HG03521 (cell line): ENCODE measurements around the gene L3HYPDH.
A peak's percentile ranks its signal among the peaks of the same experiment; 100 is the strongest.

ENCODE experiments used
- ATAC-seq: cut with Tn5 transposase; IDR thresholded peaks from one replicate; pipeline ENCODE4 v1.9.1; 2021; ENCODE audit warnings: mild to moderate bottlenecking, moderate library complexity; ENCODE audit not compliant: unreplicated experiment

Gene L3HYPDH

DNA sequence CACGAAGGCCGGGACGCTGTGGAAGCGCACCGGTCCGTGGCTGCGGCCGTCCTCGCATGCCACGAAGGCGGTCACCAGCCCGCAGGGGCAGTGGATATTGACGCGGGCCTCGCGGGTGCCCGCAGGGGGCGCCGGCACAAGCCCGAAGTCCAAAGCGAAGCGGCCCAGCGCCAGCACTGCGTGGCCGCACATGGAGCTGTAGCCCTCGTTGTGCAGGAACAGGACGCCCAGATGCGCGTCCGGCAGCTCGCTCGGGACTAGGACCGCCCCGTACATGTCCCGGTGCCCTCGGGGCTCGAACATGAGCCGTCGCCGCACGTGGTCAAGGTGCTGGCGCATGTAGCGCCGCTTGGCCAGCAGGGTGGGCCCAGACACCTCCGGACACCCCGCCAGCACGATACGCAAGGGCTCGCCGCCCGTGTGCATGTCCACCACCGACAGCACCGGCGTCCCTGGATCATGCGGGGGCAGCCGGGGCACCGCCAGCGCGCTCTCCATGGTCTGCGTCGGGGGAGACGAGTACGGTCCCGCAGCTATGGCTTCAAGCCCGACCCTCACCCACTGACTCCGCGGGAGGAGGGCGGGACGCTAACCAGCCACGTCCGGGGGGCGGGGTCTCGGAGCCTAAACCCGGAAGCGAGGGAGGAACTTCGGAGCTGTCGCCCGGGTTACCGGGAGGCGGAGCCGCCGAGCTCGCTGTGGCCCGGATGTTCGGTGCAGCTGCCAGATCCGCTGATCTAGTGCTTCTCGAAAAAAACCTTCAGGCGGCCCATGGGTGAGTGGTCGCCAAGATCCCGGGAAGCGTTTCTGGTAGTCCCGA lies at the start of gene L3HYPDH, which contains the start of gene JKAMP:
Gene L3HYPDH, minus strand, starts transcription at position 590 of the 820 bp plus-strand sequence. Its CDS starts 92 bp downstream, at position 498.
Gene JKAMP, plus strand, starts transcription at position 699 of the 820 bp plus-strand sequence. Its CDS starts 73 bp downstream, at position 772.
- peak; percentile 83 for ATAC-seq

- no peak for ATAC-seq
Measured at GRCh38 chr14:59532419-59532818, 48.2 kb upstream of the L3HYPDH start.

DNA sequence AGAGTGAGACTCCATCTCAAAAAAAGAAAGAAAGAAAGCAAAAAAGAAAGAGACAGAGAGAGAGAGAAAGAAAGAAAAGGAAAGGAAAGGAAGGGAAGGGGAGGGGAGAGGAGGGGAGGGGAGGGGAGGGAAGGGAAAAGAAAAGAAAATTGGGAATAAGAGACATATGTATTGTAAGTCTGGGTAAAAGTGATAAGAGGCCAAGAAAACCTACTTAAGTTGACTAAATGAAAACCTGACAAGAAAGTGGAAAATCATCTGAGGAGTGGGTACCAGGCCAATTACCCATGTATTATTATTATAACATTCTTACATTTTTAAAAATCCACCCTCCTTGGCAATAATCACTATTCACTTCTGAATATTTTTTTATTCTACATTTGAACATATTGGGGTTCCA lies 46.1 kb upstream of the L3HYPDH start:
- ATAC-seq = no peak

- no peak for ATAC-seq
Measured at GRCh38 chr14:59529189-59529588, 45.0 kb upstream of the L3HYPDH start.

DNA sequence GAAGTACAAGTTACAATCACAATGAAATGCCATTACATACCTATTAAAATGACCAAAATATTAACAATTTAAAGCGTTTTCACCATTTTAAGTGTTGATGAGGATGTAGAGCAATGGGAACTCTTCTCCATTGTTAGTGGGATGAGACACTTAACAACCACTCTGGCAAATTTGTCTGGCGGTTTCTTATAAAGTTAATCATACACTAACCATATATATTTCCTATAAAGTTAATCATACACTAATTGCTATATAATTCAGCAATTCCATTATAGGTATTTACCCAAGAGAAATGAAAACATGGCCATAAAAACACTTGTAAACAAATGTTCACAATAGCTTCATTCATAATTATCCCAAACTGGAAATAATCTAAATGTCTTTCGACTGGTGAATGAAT lies 36.0 kb upstream of the L3HYPDH start:
- ATAC-seq = no peak

DNA sequence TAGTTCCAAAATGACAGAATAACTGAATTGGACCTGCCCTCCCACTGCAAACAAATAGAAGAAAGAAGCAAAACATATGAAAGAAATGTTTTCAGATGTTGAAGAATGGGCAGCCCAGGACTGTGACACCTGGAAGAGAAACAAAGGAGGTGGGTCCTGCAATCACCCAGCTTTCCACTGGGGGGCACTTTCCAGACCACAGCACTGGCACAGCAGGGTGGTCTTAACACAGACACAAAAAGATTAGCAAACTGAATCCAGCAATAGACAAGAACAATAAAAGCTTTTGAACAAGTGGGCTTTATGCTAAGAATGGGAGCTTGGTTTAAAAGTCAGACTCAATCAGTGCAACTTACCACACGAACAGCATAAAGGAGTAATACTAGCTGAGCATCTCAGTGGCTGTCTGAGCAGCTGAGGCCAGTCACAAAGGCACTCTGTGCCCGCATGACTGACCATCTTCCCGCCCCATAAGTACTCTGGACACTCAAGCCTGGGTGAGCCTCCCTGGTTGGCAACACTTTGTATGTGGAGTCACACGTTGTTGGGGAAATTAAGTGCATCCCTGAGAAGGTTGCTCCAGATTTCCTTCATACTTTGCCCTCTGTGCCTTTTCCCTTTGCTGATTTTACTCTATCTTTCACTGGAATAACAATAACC lies 27.8 kb upstream of the L3HYPDH start:
- no peak for ATAC-seq

- no peak for ATAC-seq
Measured at GRCh38 chr14:59510966-59511365, 26.8 kb upstream of the L3HYPDH start.

DNA sequence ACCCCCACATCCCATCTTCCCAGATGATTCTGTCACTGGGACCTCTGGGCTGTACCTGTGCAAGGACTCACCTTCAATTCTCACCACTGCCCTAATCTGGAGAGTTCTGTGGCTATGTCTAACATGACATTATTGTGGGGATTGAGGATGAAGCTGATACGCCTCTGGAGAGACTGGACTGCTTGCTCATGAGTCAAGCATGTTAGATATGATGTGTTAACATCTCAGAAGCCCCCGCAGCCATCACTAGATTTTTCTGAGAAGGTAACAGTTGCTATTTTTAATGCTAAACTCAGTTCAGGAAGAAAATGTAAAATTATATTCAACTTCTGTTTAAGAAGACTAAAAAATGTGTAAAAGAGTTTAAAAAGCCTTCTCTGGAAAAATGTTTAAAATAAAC lies 25.8 kb upstream of the L3HYPDH start:
- no peak for ATAC-seq

GRCh38 chr14:59509101-59509500 lies 24.9 kb upstream of the L3HYPDH start:
- no peak for ATAC-seq

- ATAC-seq = no peak
Measured at GRCh38 chr14:59507752-59508103, 23.5 kb upstream of the L3HYPDH start.

GRCh38 chr14:59507063-59507751 lies 23.0 kb upstream of the L3HYPDH start:
- peak; percentile 77 for ATAC-seq

GRCh38 chr14:59503256-59503655 lies 19.0 kb upstream of the L3HYPDH start:
- no peak for ATAC-seq

- ATAC-seq = no peak
Measured at GRCh38 chr14:59500732-59501131, 16.5 kb upstream of the L3HYPDH start.

DNA sequence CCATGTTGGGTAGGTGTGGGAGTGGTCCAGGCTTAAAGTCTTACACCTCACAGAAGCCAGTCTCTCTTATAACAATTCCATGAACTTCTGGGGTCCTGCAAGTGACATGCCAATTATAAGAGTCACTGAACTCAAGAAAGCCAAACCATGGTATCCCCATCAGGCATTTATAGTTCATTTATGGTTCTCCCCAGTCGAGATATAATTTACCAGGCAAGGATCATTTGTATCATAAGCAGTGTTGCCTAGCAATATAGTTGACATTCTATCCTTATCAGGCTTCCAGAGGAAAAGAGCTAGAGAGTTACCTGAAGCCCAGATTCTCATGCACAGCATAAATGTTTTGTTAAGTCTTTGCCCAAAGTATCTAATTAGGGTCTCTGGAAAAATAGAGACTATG lies 8.2 kb upstream of the L3HYPDH start:
- ATAC-seq = no peak

GRCh38 chr14:59490756-59491155 lies 6.5 kb upstream of the L3HYPDH start:
- no peak for ATAC-seq

DNA sequence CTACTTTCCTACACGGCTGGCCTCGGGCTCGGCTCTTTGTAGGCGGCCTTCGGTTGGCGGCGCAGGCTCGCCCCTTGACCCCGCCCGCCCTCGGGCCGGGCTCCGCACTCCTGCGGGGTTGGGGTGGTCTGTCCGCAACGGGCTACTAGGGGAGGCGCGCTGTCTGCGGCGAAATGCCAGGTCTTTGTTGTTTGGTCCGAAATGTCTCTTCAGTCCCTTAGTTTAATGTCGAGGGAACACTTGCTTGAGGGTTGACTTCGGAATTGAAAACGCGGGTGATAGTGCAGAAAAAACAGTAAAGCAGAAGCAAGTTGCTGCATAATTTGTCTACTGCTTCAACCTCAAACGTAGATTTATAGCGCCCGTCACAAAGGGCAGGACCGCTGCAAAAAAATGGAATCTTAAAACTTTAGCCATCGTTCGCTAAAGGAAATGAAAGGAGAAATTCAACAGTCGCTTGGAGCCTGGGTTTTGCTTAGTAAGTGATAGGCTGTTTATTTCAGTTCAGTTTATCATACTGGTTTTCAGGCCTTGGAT lies 499 bp upstream of the L3HYPDH start:
- ATAC-seq = peak; percentile 38

- no peak for ATAC-seq
Measured at GRCh38 chr14:59483363-59483762, 845 bp downstream of the L3HYPDH start.

DNA sequence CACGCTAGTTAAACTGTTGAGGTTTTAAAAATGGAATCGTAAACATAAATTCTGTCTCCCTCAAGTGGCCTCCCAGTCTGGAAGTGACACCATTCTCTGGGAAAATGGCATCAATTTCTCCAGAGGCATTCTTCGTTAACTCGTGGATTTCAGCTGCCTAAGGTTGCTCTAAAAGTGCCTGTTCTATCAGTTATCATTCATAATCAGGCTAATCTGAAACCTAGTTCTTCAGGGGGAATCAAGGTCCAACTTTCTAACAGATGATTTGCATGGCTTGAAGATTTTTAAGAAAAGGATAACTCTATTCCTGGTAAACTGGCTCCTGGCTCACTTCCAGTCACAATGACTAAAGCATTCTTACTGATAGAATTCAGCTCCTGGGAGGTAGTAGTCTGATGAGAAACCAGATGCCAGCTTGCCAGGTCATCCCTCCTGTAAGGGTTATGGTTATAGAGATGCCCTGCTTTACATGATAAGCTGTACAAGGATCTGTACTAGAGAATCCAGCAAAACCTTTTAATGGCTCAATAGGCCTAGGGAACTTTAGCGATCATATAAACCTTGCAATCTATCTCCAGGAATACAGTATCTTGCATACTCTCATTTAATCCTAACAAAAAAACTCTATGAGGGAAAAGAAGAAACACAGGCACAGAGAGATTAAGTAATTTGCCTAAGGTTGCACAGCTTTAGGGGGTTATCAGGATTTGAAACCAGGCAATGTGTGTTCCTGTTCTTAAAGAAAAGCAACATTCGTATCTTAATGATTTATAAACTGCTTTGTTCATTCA lies 1.5 kb downstream of the L3HYPDH start:
- no peak for ATAC-seq

GRCh38 chr14:59481871-59482540 lies 2.2 kb downstream of the L3HYPDH start:
- ATAC-seq = no peak

DNA sequence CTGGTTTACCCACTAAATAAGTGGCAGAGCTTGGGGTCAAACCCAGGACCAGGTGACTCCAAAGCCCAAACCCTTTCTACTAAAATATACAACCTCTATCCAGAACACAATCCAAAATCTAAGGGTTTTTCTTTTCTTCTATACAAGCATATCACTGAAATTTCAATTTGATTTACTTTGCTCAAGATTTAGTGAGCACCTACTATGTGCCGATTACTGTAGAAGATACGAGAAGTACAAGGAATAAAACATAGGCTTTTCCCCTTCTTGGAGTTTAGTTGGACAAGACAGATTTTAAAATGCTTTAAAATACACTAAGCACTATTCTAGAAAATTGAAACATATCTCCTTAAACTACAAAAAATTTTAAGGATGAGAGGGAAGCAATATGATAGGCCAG lies 2.8 kb downstream of the L3HYPDH start:
- ATAC-seq = no peak
